PC-9 (cell line): ENCODE results near the gene ZNF629. TPM values are rescaled to one million over a fixed set of nuclear protein-coding genes. Genes with fewer than 3 reads are reported as not detected.

Experiments
- Bru-seq: library from RNA; stranded (reverse); fragments of 400-500 nt; gene quantifications from one replicate; lab custom pipeline; 2021; lab: Mats Ljungman, UMichigan
- BruChase-seq, 2 experiments: library from RNA; stranded (reverse); fragments of 400-500 nt; gene quantifications; one replicate each; lab custom pipeline; 2021; lab: Mats Ljungman, UMichigan
- BruUV-seq: library from RNA; stranded (reverse); fragments of 400-500 nt; replicated peaks from 2 replicates; lab custom pipeline; 2021; lab: Mats Ljungman, UMichigan
- CTCF ChIA-PET: fragments of 300-600 bp; sonication (Branson Sonifier 250); formaldehyde crosslinking; loops from one replicate; lab custom pipeline; 2022; ENCODE audit warnings: antibody characterized with exemption; lab: Charles Lee
- POLR2A ChIA-PET: fragments of 300-600 bp; sonication (Branson Sonifier 250); formaldehyde crosslinking; loops from one replicate; lab custom pipeline; 2022; ENCODE audit warnings: antibody characterized with exemption; ENCODE audit not compliant: unreplicated experiment; lab: Charles Lee
- DNase-seq, 2 experiments: peaks; one replicate each; pipeline versions ENCODE4 v3.0.0 to v3.0.0-alpha.2; 2015 to 2022; ENCODE audit warnings: mixed read lengths in 1 of 2
- H2AFZ ChIP-seq: fragments of 200-600 bp; sonication (generic); 2 replicates; pipeline ENCODE4 v1.8.1; 2017; ENCODE audit warnings: antibody characterized with exemption
- H3F3A ChIP-seq: fragments of 200-600 bp; sonication (generic); 2 replicates; pipeline ENCODE4 v1.8.1; 2017; ENCODE audit warnings: antibody characterized with exemption, mild to moderate bottlenecking, low read depth; ENCODE audit not compliant: insufficient read depth
- H3K27ac ChIP-seq: fragments of 200-600 bp; sonication (generic); 2 replicates; pipeline ENCODE4 v1.6.1; 2016; ENCODE audit warnings: mixed run types
- H3K27me3 ChIP-seq: fragments of 200-600 bp; sonication (generic); 2 replicates; pipeline ENCODE4 v1.6.1; 2016; ENCODE audit warnings: low read depth, mixed run types; ENCODE audit not compliant: insufficient read depth
- H3K36me3 ChIP-seq: fragments of 200-600 bp; sonication (generic); 2 replicates; pipeline ENCODE4 v1.6.1; 2016; ENCODE audit warnings: low read depth, mixed run types
- H3K4me1 ChIP-seq: fragments of 200-600 bp; sonication (generic); replicated peaks from 2 replicates; pipeline ENCODE4 v1.6.1; 2016; ENCODE audit warnings: mixed run types; ENCODE audit not compliant: insufficient read depth
- H3K4me2 ChIP-seq: fragments of 200-600 bp; sonication (generic); 2 replicates; pipeline ENCODE4 v1.6.1; 2017; ENCODE audit warnings: mixed run types
- H3K4me3 ChIP-seq: fragments of 200-600 bp; sonication (generic); 2 replicates; pipeline ENCODE4 v1.6.1; 2016; ENCODE audit warnings: mixed run types
- H3K79me2 ChIP-seq: fragments of 200-600 bp; sonication (generic); 2 replicates; pipeline ENCODE4 v1.6.1; 2017; ENCODE audit warnings: low read depth, mixed run types
- H3K9me2 ChIP-seq: fragments of 200-600 bp; sonication (generic); 2 replicates; pipeline ENCODE4 v1.8.1; 2017; ENCODE audit warnings: mild to moderate bottlenecking; ENCODE audit not compliant: insufficient read depth
- H3K9me3 ChIP-seq: fragments of 200-600 bp; sonication (generic); 2 replicates; pipeline ENCODE4 v1.8.1; 2016; ENCODE audit warnings: low read depth; ENCODE audit not compliant: insufficient read depth
- H4K20me1 ChIP-seq: fragments of 200-600 bp; sonication (generic); 2 replicates; pipeline ENCODE4 v1.8.1; 2017; ENCODE audit not compliant: insufficient read depth
- CTCF ChIP-seq: fragments of 200-600 bp; sonication (generic); conservative IDR thresholded peaks from 2 replicates; pipeline ENCODE4 v1.6.1; 2017; ENCODE audit warnings: mixed run types, antibody characterized with exemption, mild to moderate bottlenecking, moderate library complexity
- EZH2 ChIP-seq: fragments of 200-600 bp; sonication (generic); IDR thresholded peaks from 2 replicates; pipeline ENCODE4 v1.8.0; 2017; ENCODE audit warnings: antibody characterized with exemption, low read depth
- intact Hi-C: fragments of 100-400 bp; cut with micrococcal nuclease; formaldehyde crosslinking; loops from one replicate; pipeline ENCODE4 v1.10.0; 2022; ENCODE audit not compliant: unreplicated experiment
- long read RNA-seq: library from polyadenylated mRNA; stranded (forward); transcript quantifications from one replicate; pipeline ENCODE4 v2.0.0, GENCODE V29; 2022
- total RNA-seq: library from RNA; stranded (reverse); gene quantifications from 2 replicates; pipeline ENCODE4 v1.2.3, GENCODE V29; 2021

ZNF629 gene
- 21.7 and 25.6 TPM in 2 replicates for total RNA-seq
- percentile 76 among the genes with signal in this experiment for Bru-seq, nascent RNA
- BruChase-seq, experiment 1, labeled RNA remaining after a 2-hour chase: percentile 93 among the genes with signal in this experiment
- BruChase-seq, experiment 2, labeled RNA remaining after a 6-hour chase: percentile 89 among the genes with signal in this experiment
- long read RNA-seq, full-length matches to known transcripts: 1 of 10 reads
- long read RNA-seq, partial matches to known transcripts: 0 of 10 reads
- long read RNA-seq, other reads (novel, unspliced or antisense): 9 of 10 reads

- peak within 1 kb of the TSS; percentile 97 for H3K4me3 ChIP-seq
- no peaks in the 10 kb centered on the region for H3K9me3 ChIP-seq
- no peaks in the 10 kb centered on the region for H3K27me3 ChIP-seq
- ChIA-PET CTCF (interaction anchor here (1.6 kb wide), 1 partner anchor 18 kb away, joined by 8 read pairs; no protein-coding TSS in a partner anchor), POLR2A (interaction anchor here (0.6 to 1.0 kb wide), 5 partner anchors 19 to 88 kb away, joined by 3 to 21 read pairs (median 9); a partner anchor contains a TSS)
- H3K36me3 ChIP-seq: no peaks in the 10 kb centered on the region
- no peaks in the 10 kb centered on the region for H3K9me2 ChIP-seq
- H3K4me2 ChIP-seq: peak within 1 kb of the TSS; percentile 96
- TF ChIP-seq CTCF (no peak), EZH2 (no peak)
- peaks cover 14% of the 10 kb centered on the region for H3K4me1 ChIP-seq
- H2AFZ ChIP-seq: peak within 1 kb of the TSS; percentile 98
- intact Hi-C loops: loop anchor here (1.0 kb wide), 2 partner anchors 18 to 88 kb away; no protein-coding TSS in a partner anchor
- no peak within 1 kb of the TSS for H3K27ac ChIP-seq
- DNase-seq: peak; percentile 49 to 75
- TSS peak; percentile 89 for BruUV-seq
- peaks cover under 1% of the 10 kb centered on the region; the same call in 1 of the 2 replicates for H3F3A ChIP-seq
- H3K79me2 ChIP-seq: peaks cover 16% of the 10 kb centered on the region
- no peaks in the 10 kb centered on the region; the same call in 1 of the 2 replicates for H4K20me1 ChIP-seq
Observed at GRCh38 chr16:30786936-30787612, at the start of gene ZNF629. Gene ZNF629, minus strand, starts transcription at chr16:30787205. Its CDS starts 2,723 bp downstream, at chr16:30784482.

- no peaks in the 10 kb centered on the region for H3K9me3 ChIP-seq
- no peak overlapping the region for H3K4me2 ChIP-seq
- DNase-seq: no peak
- H2AFZ ChIP-seq: no peak overlapping the region
- H3F3A ChIP-seq: peaks cover 21% of the 10 kb centered on the region; the same call in 1 of the 2 replicates
- TF ChIP-seq EZH2 (no peak), CTCF (no peak)
- H3K36me3 ChIP-seq: no peaks in the 10 kb centered on the region
- H3K27ac ChIP-seq: no peak overlapping the region
- no TSS peak for BruUV-seq
- H4K20me1 ChIP-seq: no peaks in the 10 kb centered on the region
- CTCF ChIA-PET: no interaction called here
- H3K4me3 ChIP-seq: no peak overlapping the region
- intact Hi-C loops: no loop called here
- POLR2A ChIA-PET: no interaction called here
- no peaks in the 10 kb centered on the region; the same call in 1 of the 2 replicates for H3K27me3 ChIP-seq
- no peaks in the 10 kb centered on the region for H3K79me2 ChIP-seq
- peaks cover 18% of the 10 kb centered on the region for H3K4me1 ChIP-seq
- no peaks in the 10 kb centered on the region for H3K9me2 ChIP-seq
Observed at GRCh38 chr16:30834130-30834740, 47.2 kb upstream of the ZNF629 start.

GRCh38 chr16:30830072-30830417 is 43.0 kb upstream of the ZNF629 start:
- no peaks in the 10 kb centered on the region for H3K36me3 ChIP-seq
- H3K9me2 ChIP-seq: no peaks in the 10 kb centered on the region
- TF ChIP-seq EZH2: no peak
- H3K27me3 ChIP-seq: peaks cover 5% of the 10 kb centered on the region; the same call in 1 of the 2 replicates
- intact Hi-C loops: no loop called here
- peaks cover 2% of the 10 kb centered on the region; the same call in 1 of the 2 replicates for H3K4me1 ChIP-seq
- POLR2A ChIA-PET: interaction anchor here (0.6 kb wide), 1 partner anchor 25 kb away, joined by 8 read pairs; no protein-coding TSS in a partner anchor
- no peak overlapping the region for H2AFZ ChIP-seq
- no peak for DNase-seq
- H3F3A ChIP-seq: peaks cover 10% of the 10 kb centered on the region; the same call in 1 of the 2 replicates
- no peaks in the 10 kb centered on the region for H3K79me2 ChIP-seq
- H3K9me3 ChIP-seq: no peaks in the 10 kb centered on the region
- H3K4me3 ChIP-seq: no peak overlapping the region
- no peak overlapping the region for H3K27ac ChIP-seq
- CTCF ChIA-PET: interaction anchor here (0.6 kb wide), 2 partner anchors 15 to 45 kb away, joined by 5 to 11 read pairs; no protein-coding TSS in a partner anchor
- no peak overlapping the region for H3K4me2 ChIP-seq
- no peaks in the 10 kb centered on the region for H4K20me1 ChIP-seq
- no TSS peak for BruUV-seq
